Left ventricle myocardium inferior (tissue), 1 donor: ENCODE results near the gene LINC00305. TPM values are rescaled to one million over a fixed set of nuclear protein-coding genes. Genes with fewer than 3 reads are reported as not detected.

Source experiments
- DNase-seq: peaks from one replicate; pipeline ENCODE4 v3.0.0-alpha.2; 2020
- H3K27ac ChIP-seq: fragments of 200-600 bp; replicated peaks from 2 replicates; pipeline ENCODE4 v1.8.0; 2021
- H3K27me3 ChIP-seq: fragments of 200-600 bp; 2 replicates; pipeline ENCODE4 v1.8.0; 2021; ENCODE audit warnings: low read depth
- H3K36me3 ChIP-seq: fragments of 200-600 bp; 2 replicates; pipeline ENCODE4 v1.8.0; 2021
- H3K4me1 ChIP-seq: fragments of 200-600 bp; 2 replicates; pipeline ENCODE4 v1.8.0; 2021
- H3K4me3 ChIP-seq: fragments of 200-600 bp; 2 replicates; pipeline ENCODE4 v1.8.0; 2021; ENCODE audit warnings: mild to moderate bottlenecking, moderate library complexity
- H3K9me3 ChIP-seq: fragments of 200-600 bp; replicated peaks from 2 replicates; pipeline ENCODE4 v1.8.0; 2021
- CTCF ChIP-seq: fragments of 200-600 bp; IDR thresholded peaks from 2 replicates; pipeline ENCODE4 v1.8.0; 2021; ENCODE audit warnings: antibody characterized with exemption, mild to moderate bottlenecking, borderline replicate concordance
- intact Hi-C: fragments of 100-400 bp; cut with micrococcal nuclease; formaldehyde crosslinking; loops from one replicate; pipeline ENCODE4 v1.11.0; 2022
- total RNA-seq: library from RNA; stranded (reverse); fragmentation: NEBNext Ultra II Directional; extraction: Animal tissue kit (Norgen Biotek cat#: 25700); gene quantifications from one replicate; pipeline ENCODE4 v1.2.1, GENCODE V29; 2021
- donor health status: DM: no; HTN: yes; CAD: no; lungs with severe emphysema.

Gene LINC00305
- total RNA-seq, 1 donor from 2014 or later: not detected

- TF ChIP-seq CTCF: no peak
- no peak overlapping the region for H3K27ac ChIP-seq
- intact Hi-C loops: no loop called here
- H3K36me3 ChIP-seq: no peaks in the 10 kb centered on the region
- DNase-seq: no peak
- H3K9me3 ChIP-seq: no peaks in the 10 kb centered on the region
- H3K27me3 ChIP-seq: no peaks in the 10 kb centered on the region
- no peak overlapping the region for H3K4me3 ChIP-seq
- H3K4me1 ChIP-seq: no peaks in the 10 kb centered on the region
Observed at GRCh38 chr18:64134044-64134747, 14.7 kb downstream of the LINC00305 start.

- no peaks in the 10 kb centered on the region for H3K4me1 ChIP-seq
- H3K4me3 ChIP-seq: no peak overlapping the region
- no peaks in the 10 kb centered on the region for H3K36me3 ChIP-seq
- no peak for DNase-seq
- TF ChIP-seq CTCF: no peak
- H3K27ac ChIP-seq: no peak overlapping the region
- no peaks in the 10 kb centered on the region for H3K27me3 ChIP-seq
- no peaks in the 10 kb centered on the region for H3K9me3 ChIP-seq
- intact Hi-C loops: no loop called here
Observed at GRCh38 chr18:64132871-64133270, 16.0 kb downstream of the LINC00305 start.

GRCh38 chr18:64131314-64131713, 17.6 kb downstream of the LINC00305 start:
- no peaks in the 10 kb centered on the region for H3K27me3 ChIP-seq
- DNase-seq: no peak
- H3K4me3 ChIP-seq: no peak overlapping the region
- intact Hi-C loops: no loop called here
- no peaks in the 10 kb centered on the region for H3K9me3 ChIP-seq
- no peaks in the 10 kb centered on the region for H3K36me3 ChIP-seq
- TF ChIP-seq CTCF: no peak
- no peak overlapping the region for H3K27ac ChIP-seq
- no peaks in the 10 kb centered on the region for H3K4me1 ChIP-seq

DNA sequence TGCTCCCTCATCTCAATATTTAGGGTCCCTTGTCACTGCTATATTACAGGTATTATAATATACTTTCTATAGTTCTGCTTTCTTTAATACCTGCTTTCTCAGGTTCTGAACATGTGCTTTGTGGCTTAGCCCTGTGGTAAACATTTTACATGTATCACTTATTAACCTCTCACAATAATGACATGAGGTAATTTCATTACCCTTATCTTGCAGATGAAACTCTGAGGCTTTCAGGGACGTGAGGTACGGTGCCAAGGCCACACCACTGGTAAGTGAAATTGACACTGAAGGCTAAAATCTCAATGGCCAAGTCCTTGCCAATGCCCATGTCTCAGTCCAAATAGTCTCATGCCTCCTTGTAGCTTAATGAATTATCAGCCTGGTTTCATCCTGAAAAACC, 21.7 kb downstream of the LINC00305 start:
- intact Hi-C loops: no loop called here
- no peaks in the 10 kb centered on the region for H3K36me3 ChIP-seq
- TF ChIP-seq CTCF: no peak
- no peaks in the 10 kb centered on the region for H3K9me3 ChIP-seq
- H3K27me3 ChIP-seq: no peaks in the 10 kb centered on the region
- no peak overlapping the region for H3K4me3 ChIP-seq
- H3K4me1 ChIP-seq: no peaks in the 10 kb centered on the region
- DNase-seq: no peak
- no peak overlapping the region for H3K27ac ChIP-seq

GRCh38 chr18:64119916-64120315, 29.0 kb downstream of the LINC00305 start:
- intact Hi-C loops: no loop called here
- Histone ChIP-seq H3K36me3 (no peaks in the 10 kb centered on the region), H3K27ac (no peak overlapping the region), H3K4me3 (no peak overlapping the region), H3K27me3 (no peaks in the 10 kb centered on the region), H3K9me3 (no peaks in the 10 kb centered on the region), H3K4me1 (no peaks in the 10 kb centered on the region)
- DNase-seq: no peak
- no peak for TF ChIP-seq CTCF
